OCI-LY1 (cell line): Measurements from ENCODE around the gene RNF166.

Experiments
- H2AFZ ChIP-seq: fragments of 200-600 bp; sonication (generic), shearing (Covaris generic); 2 replicates; pipeline ENCODE4 v1.6.0; 2014; ENCODE audit warnings: antibody characterized with exemption, mild to moderate bottlenecking, low read length
- H3F3A ChIP-seq: fragments of 200-600 bp; sonication (generic), shearing (Covaris generic); 2 replicates; pipeline ENCODE4 v1.6.0; 2014; ENCODE audit warnings: mild to moderate bottlenecking, antibody characterized with exemption, low read length, moderate library complexity; ENCODE audit not compliant: insufficient read depth
- H3K27ac ChIP-seq: fragments of 200-600 bp; sonication (generic); 2 replicates; pipeline ENCODE4 v1.5.1; 2014; ENCODE audit warnings: low read length, mixed run types, mild to moderate bottlenecking, low read depth; ENCODE audit not compliant: poor library complexity, severe bottlenecking
- H3K27me3 ChIP-seq: fragments of 200-600 bp; sonication (generic); 2 replicates; pipeline ENCODE4 v1.6.0; 2014; ENCODE audit warnings: antibody characterized with exemption, mild to moderate bottlenecking, low read length, moderate library complexity; ENCODE audit not compliant: insufficient read depth
- H3K36me3 ChIP-seq: fragments of 200-600 bp; sonication (generic); 2 replicates; pipeline ENCODE4 v1.6.1; 2014; ENCODE audit warnings: mild to moderate bottlenecking, antibody characterized with exemption, low read length, moderate library complexity, mixed read lengths; ENCODE audit not compliant: insufficient read depth
- H3K4me1 ChIP-seq: fragments of 200-600 bp; sonication (generic); 2 replicates; pipeline ENCODE4 v1.5.1; 2014; ENCODE audit warnings: mild to moderate bottlenecking, low read length, moderate library complexity; ENCODE audit not compliant: insufficient read depth, severe bottlenecking
- H3K4me2 ChIP-seq: fragments of 200-600 bp; sonication (generic), shearing (Covaris generic); 2 replicates; pipeline ENCODE4 v1.6.1; 2014; ENCODE audit warnings: low read length
- H3K4me3 ChIP-seq: fragments of 200-600 bp; sonication (generic); 2 replicates; pipeline ENCODE4 v1.5.1; 2014; ENCODE audit warnings: low read length, low read depth, mild to moderate bottlenecking, mixed read lengths; ENCODE audit not compliant: poor library complexity, severe bottlenecking
- H3K79me2 ChIP-seq: fragments of 200-600 bp; shearing (Covaris generic); 2 replicates; pipeline ENCODE4 v1.6.1; 2016; ENCODE audit warnings: mixed run types, low read length, mixed read lengths; ENCODE audit not compliant: insufficient read depth
- H3K9ac ChIP-seq: fragments of 200-600 bp; sonication (generic), shearing (Covaris generic); 2 replicates; pipeline ENCODE4 v1.6.1; 2014; ENCODE audit warnings: mild to moderate bottlenecking, low read length, mixed read lengths
- H3K9me2 ChIP-seq: fragments of 200-600 bp; sonication (generic), shearing (Covaris generic); 2 replicates; pipeline ENCODE4 v1.6.1; 2014; ENCODE audit warnings: low read depth, mild to moderate bottlenecking, low read length, mixed read lengths
- H3K9me3 ChIP-seq: fragments of 200-600 bp; shearing (Covaris generic); 2 replicates; pipeline ENCODE4 v1.6.1; 2014; ENCODE audit warnings: low read length, mixed read lengths
- H4K20me1 ChIP-seq: fragments of 200-600 bp; sonication (generic), shearing (Covaris generic); 2 replicates; pipeline ENCODE4 v1.6.0; 2016; ENCODE audit warnings: mild to moderate bottlenecking, low read length; ENCODE audit not compliant: insufficient read depth
- CTCF ChIP-seq: fragments of 200-600 bp; sonication (generic), shearing (Covaris generic); IDR thresholded peaks from 2 replicates; pipeline ENCODE4 v1.5.1; 2017; ENCODE audit warnings: mild to moderate bottlenecking, antibody characterized with exemption, low read length, moderate library complexity, mixed read lengths
- EZH2 ChIP-seq: fragments of 200-600 bp; sonication (generic), shearing (Covaris generic); IDR thresholded peaks from 2 replicates; pipeline ENCODE4 v1.8.0; 2017; ENCODE audit warnings: borderline replicate concordance, mixed run types, mild to moderate bottlenecking, antibody characterized with exemption, low read length, moderate library complexity, mixed read lengths

Gene RNF166

GRCh38 chr16:88740727-88741055, 34.5 kb upstream of the RNF166 start:
- no peak overlapping the region for H3K4me3 ChIP-seq
- no peaks in the 10 kb centered on the region for H3F3A ChIP-seq
- no peak overlapping the region for H2AFZ ChIP-seq
- no peak for TF ChIP-seq EZH2
- TF ChIP-seq CTCF = no peak
- H4K20me1 ChIP-seq = no peaks in the 10 kb centered on the region
- no peak overlapping the region for H3K4me2 ChIP-seq
- H3K27me3 ChIP-seq = no peaks in the 10 kb centered on the region; the same call in 1 of the 2 replicates
- H3K9ac ChIP-seq = no peak overlapping the region
- H3K36me3 ChIP-seq = no peaks in the 10 kb centered on the region
- peaks cover 4% of the 10 kb centered on the region for H3K4me1 ChIP-seq
- H3K27ac ChIP-seq = no peak overlapping the region
- H3K9me3 ChIP-seq = no peaks in the 10 kb centered on the region
- no peaks in the 10 kb centered on the region for H3K9me2 ChIP-seq
- no peaks in the 10 kb centered on the region for H3K79me2 ChIP-seq

- no peaks in the 10 kb centered on the region for H3K9me3 ChIP-seq
- no peaks in the 10 kb centered on the region for H3F3A ChIP-seq
- H2AFZ ChIP-seq = no peak overlapping the region
- H3K4me3 ChIP-seq = no peak overlapping the region
- no peaks in the 10 kb centered on the region for H3K36me3 ChIP-seq
- no peaks in the 10 kb centered on the region; the same call in 1 of the 2 replicates for H3K27me3 ChIP-seq
- peaks cover 4% of the 10 kb centered on the region for H3K4me1 ChIP-seq
- H3K27ac ChIP-seq = no peak overlapping the region
- no peak overlapping the region for H3K4me2 ChIP-seq
- TF ChIP-seq EZH2 (no peak), CTCF (no peak)
- H3K79me2 ChIP-seq = no peaks in the 10 kb centered on the region
- H3K9me2 ChIP-seq = no peaks in the 10 kb centered on the region
- H3K9ac ChIP-seq = no peak overlapping the region
- H4K20me1 ChIP-seq = no peaks in the 10 kb centered on the region
Observed at GRCh38 chr16:88739977-88740726, 33.9 kb upstream of the RNF166 start.

GRCh38 chr16:88739139-88739976, 33.1 kb upstream of the RNF166 start:
- Histone ChIP-seq H3K4me1 (peaks cover 4% of the 10 kb centered on the region), H3K4me3 (no peak overlapping the region), H3K9ac (no peak overlapping the region), H4K20me1 (no peaks in the 10 kb centered on the region), H3K9me2 (no peaks in the 10 kb centered on the region), H3F3A (no peaks in the 10 kb centered on the region), H3K27ac (no peak overlapping the region), H3K27me3 (no peaks in the 10 kb centered on the region; the same call in 1 of the 2 replicates), H3K79me2 (no peaks in the 10 kb centered on the region), H3K4me2 (no peak overlapping the region), H3K9me3 (no peaks in the 10 kb centered on the region), H3K36me3 (no peaks in the 10 kb centered on the region), H2AFZ (no peak overlapping the region)
- TF ChIP-seq CTCF = no peak
- no peak for TF ChIP-seq EZH2
